MCF 10A (cell line): ENCODE results near the gene NTM. TPM values are rescaled to one million over a fixed set of nuclear protein-coding genes. Genes with fewer than 3 reads are reported as not detected.

ENCODE experiments used
- BruUV-seq: library from RNA; stranded (reverse); fragments of 400-500 nt; replicated peaks from 2 replicates; lab custom pipeline; 2021; lab: Mats Ljungman, UMichigan
- CTCF ChIA-PET: fragments of 300-600 bp; sonication (Branson Sonifier 250); formaldehyde crosslinking; extraction: SDS; loops from one replicate; lab custom pipeline; 2021; ENCODE audit warnings: antibody characterized with exemption, inconsistent platforms; lab: Yijun Ruan, JAX
- POLR2A ChIA-PET: fragments of 300-600, 350-650 bp; sonication (Branson Sonifier 250); formaldehyde crosslinking; extraction: SDS; loops from one replicate; lab custom pipeline; 2020; ENCODE audit warnings: antibody characterized with exemption, inconsistent platforms; lab: Yijun Ruan, JAX
- DNase-seq: peaks from one replicate; pipeline ENCODE4 v3.0.0-alpha.2; 2018; ENCODE audit not compliant: unreplicated experiment
- H3K27ac Mint-ChIP-seq: one replicate; pipeline ENCODE4 v1.8.0; 2022; ENCODE audit warnings: mild to moderate bottlenecking, low read depth, mixed read lengths; ENCODE audit not compliant: unreplicated experiment
- H3K27me3 Mint-ChIP-seq: one replicate; pipeline ENCODE4 v1.8.0; 2022; ENCODE audit warnings: mixed read lengths; ENCODE audit not compliant: insufficient read depth, unreplicated experiment
- H3K36me3 Mint-ChIP-seq: one replicate; pipeline ENCODE4 v1.8.0; 2022; ENCODE audit warnings: mild to moderate bottlenecking, moderate library complexity, mixed read lengths; ENCODE audit not compliant: insufficient read depth, unreplicated experiment
- H3K4me1 Mint-ChIP-seq: one replicate; pipeline ENCODE4 v1.8.0; 2022; ENCODE audit warnings: mixed read lengths; ENCODE audit not compliant: insufficient read depth, unreplicated experiment
- H3K4me3 Mint-ChIP-seq: one replicate; pipeline ENCODE4 v1.8.0; 2022; ENCODE audit warnings: mild to moderate bottlenecking, moderate library complexity, mixed read lengths; ENCODE audit not compliant: unreplicated experiment
- H3K9me3 Mint-ChIP-seq: one replicate; pipeline ENCODE4 v1.8.0; 2022; ENCODE audit warnings: mixed read lengths; ENCODE audit not compliant: unreplicated experiment
- intact Hi-C: fragments of 100-400 bp; cut with micrococcal nuclease; formaldehyde crosslinking; loops from 2 replicates; pipeline ENCODE4 v1.14.1; 2022
- total RNA-seq: library from RNA; stranded (reverse); gene quantifications from 2 replicates; pipeline ENCODE4 v1.2.3, GENCODE V29; 2022
- TF ChIP-seq, protein P1 (sequence below): fragments of 200-600 bp; IDR thresholded peaks from one replicate; pipeline ENCODE4 v1.8.0; 2022; ENCODE audit warnings: antibody characterized with exemption, mild to moderate bottlenecking; ENCODE audit not compliant: unreplicated experiment

Gene NTM
- total RNA-seq, 1 experiment from 2014 or later, result not detected

DNA sequence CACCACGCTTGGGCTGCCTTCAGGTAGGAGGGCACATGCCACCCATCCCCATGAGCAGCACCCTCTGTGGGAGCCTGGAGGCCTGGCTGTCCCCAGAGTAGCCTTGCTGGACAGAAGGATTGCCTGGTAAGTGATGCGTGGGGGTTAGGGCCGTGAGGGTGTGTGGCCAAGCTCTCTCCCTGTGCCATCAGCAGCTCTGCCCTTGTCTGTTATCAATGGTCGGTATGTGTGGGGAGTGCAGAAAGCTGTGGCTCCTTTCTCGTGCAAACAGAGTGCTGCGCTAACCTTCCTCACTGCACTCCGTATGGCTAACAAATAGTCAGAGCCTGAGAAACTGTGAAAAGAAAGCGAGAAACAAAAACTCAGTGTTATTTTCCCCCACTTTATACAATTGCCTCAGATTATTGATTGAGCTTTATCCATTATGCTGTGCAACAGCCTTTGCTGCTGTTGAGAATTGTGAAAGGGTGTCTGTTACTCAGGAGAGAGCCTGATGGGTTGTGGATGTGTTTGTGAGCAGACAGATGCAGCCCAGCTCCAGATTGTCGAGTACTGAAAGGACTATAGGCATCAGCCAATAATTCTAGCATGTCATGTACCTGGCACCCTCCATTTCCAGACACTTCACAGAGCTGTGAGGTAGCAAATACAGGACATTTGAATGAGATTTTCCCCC is 432.2 kb downstream of the NTM start:
- intact Hi-C loops, result no loop called here
- no peak for DNase-seq
- Mint-ChIP-seq H3K27ac (no peak overlapping the region), H3K9me3 (peaks cover 34% of the 10 kb centered on the region), H3K36me3 (no peaks in the 10 kb centered on the region), H3K4me1 (no peaks in the 10 kb centered on the region), H3K4me3 (no peak overlapping the region), H3K27me3 (no peaks in the 10 kb centered on the region)
- no TSS peak for BruUV-seq
- ChIA-PET POLR2A (no interaction called here), CTCF (no interaction called here)
- TF ChIP-seq, protein P1, sequence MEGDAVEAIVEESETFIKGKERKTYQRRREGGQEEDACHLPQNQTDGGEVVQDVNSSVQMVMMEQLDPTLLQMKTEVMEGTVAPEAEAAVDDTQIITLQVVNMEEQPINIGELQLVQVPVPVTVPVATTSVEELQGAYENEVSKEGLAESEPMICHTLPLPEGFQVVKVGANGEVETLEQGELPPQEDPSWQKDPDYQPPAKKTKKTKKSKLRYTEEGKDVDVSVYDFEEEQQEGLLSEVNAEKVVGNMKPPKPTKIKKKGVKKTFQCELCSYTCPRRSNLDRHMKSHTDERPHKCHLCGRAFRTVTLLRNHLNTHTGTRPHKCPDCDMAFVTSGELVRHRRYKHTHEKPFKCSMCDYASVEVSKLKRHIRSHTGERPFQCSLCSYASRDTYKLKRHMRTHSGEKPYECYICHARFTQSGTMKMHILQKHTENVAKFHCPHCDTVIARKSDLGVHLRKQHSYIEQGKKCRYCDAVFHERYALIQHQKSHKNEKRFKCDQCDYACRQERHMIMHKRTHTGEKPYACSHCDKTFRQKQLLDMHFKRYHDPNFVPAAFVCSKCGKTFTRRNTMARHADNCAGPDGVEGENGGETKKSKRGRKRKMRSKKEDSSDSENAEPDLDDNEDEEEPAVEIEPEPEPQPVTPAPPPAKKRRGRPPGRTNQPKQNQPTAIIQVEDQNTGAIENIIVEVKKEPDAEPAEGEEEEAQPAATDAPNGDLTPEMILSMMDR, result no peak

DNA sequence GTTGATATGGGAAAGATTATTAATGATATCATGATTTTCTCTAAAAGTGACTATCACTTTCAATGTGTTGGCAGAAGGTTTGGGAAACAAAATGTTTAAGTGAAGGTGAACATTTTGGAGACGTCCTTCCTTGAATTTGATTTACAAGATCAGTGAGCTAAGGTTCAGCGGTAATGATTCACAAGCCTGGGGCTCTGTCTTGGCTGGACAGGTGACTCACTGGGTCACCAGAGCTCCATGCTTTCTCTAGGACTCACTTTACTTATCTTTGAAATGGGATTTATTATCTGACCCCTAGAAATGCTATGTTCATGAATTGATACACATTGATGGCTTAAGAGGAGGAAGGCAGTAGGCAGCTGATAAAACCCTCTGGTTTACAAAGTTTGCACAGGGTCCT is 437.5 kb downstream of the NTM start:
- Mint-ChIP-seq H3K27ac (no peak overlapping the region), H3K27me3 (no peaks in the 10 kb centered on the region), H3K36me3 (no peaks in the 10 kb centered on the region), H3K4me1 (no peaks in the 10 kb centered on the region), H3K4me3 (no peak overlapping the region), H3K9me3 (peaks cover 32% of the 10 kb centered on the region)
- BruUV-seq, result no TSS peak
- intact Hi-C loops, result no loop called here
- ChIA-PET POLR2A (no interaction called here), CTCF (interaction anchor here (0.5 to 0.6 kb wide), 2 partner anchors 428 to 1268 kb away, joined by 3 to 4 read pairs; no protein-coding TSS in a partner anchor)
- TF ChIP-seq, protein P1, result no peak
- no peak for DNase-seq

DNA sequence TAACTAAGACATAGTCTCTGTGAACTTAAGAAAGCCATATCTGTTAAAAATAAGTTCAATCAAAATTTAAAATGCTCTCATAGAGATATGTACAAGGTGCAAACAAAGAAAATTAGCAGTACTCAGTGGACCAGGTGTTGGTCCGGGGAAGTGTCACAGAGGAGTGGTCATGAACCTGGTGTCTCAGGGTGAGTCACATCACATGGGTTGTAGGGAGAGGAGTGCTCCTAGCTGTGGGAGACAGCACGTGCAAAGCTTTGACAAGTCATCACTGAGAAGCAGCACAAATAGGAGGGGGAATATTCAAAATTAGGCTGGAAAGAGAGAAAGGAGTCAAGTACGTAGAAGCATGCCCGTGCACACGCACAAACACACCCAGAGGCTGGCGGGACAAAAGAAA is 438.1 kb downstream of the NTM start:
- ChIA-PET POLR2A (interaction anchor here (0.6 kb wide), 1 partner anchor 14 kb away, joined by 3 read pairs; no protein-coding TSS in a partner anchor), CTCF (interaction anchor here (0.6 kb wide), 1 partner anchor 428 kb away, joined by 4 read pairs; no protein-coding TSS in a partner anchor)
- no TSS peak for BruUV-seq
- peaks cover 26% of the 10 kb centered on the region for H3K9me3 Mint-ChIP-seq
- TF ChIP-seq, protein P1, result no peak
- no peak overlapping the region for H3K27ac Mint-ChIP-seq
- no peaks in the 10 kb centered on the region for H3K4me1 Mint-ChIP-seq
- no peaks in the 10 kb centered on the region for H3K27me3 Mint-ChIP-seq
- no peak overlapping the region for H3K4me3 Mint-ChIP-seq
- H3K36me3 Mint-ChIP-seq, result no peaks in the 10 kb centered on the region
- intact Hi-C loops, result no loop called here
- DNase-seq, result no peak

DNA sequence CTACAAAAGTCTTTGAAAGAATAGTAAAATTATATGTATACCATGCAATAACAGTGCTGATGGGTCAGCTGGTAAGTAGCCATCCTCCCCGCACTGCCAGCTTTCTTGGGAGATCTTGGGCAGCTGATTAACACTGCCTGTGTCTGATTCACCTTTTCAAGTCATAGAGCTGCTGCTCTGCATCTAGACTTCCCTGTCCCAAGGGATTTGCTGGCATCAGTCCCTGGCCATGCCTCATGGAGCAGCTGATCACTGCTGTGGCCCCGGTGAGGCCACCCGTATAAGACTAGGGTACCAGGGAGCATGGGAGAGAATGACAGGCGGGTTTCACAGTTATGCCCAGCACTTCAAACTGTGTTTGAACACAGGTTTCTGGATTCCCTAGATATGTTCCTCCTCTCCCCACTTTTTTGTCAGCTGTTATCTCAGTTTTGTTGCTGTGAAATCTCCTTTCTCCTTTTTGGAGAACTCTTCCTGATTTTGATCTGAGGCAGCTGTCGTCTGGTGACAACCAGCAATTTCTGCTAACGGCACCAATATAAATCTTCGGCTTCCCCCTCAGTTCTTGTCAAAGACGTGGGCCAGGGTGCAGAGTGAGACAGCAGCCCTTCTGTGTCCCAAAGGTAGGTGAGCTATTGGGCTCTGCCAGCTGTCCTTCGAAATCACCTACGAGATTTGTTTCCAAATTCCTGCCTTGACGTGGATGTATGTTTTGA is 438.9 kb downstream of the NTM start:
- no peaks in the 10 kb centered on the region for H3K27me3 Mint-ChIP-seq
- ChIA-PET POLR2A (interaction anchor here (0.6 kb wide), 1 partner anchor 15 kb away, joined by 3 read pairs; no protein-coding TSS in a partner anchor), CTCF (no interaction called here)
- no peaks in the 10 kb centered on the region for H3K4me1 Mint-ChIP-seq
- no peak for DNase-seq
- H3K27ac Mint-ChIP-seq, result no peak overlapping the region
- H3K4me3 Mint-ChIP-seq, result no peak overlapping the region
- H3K9me3 Mint-ChIP-seq, result peaks cover 17% of the 10 kb centered on the region
- intact Hi-C loops, result no loop called here
- no peaks in the 10 kb centered on the region for H3K36me3 Mint-ChIP-seq
- TF ChIP-seq, protein P1, result no peak
- BruUV-seq, result no TSS peak
